AG09319 (cell line): ENCODE measurements around the gene SPTLC1.

Source experiments
- DNase-seq: peaks from one replicate; pipeline ENCODE4 v3.0.0-alpha.2; 2010; ENCODE audit warnings: low read depth; ENCODE audit errors: extremely low read depth
- TF ChIP-seq, protein P1 (sequence below): IDR thresholded peaks from 2 replicates; pipeline ENCODE4 v1.5.1; 2011; ENCODE audit warnings: low read depth, mild to moderate bottlenecking, inconsistent platforms, low read length, moderate library complexity

Gene SPTLC1

DNA sequence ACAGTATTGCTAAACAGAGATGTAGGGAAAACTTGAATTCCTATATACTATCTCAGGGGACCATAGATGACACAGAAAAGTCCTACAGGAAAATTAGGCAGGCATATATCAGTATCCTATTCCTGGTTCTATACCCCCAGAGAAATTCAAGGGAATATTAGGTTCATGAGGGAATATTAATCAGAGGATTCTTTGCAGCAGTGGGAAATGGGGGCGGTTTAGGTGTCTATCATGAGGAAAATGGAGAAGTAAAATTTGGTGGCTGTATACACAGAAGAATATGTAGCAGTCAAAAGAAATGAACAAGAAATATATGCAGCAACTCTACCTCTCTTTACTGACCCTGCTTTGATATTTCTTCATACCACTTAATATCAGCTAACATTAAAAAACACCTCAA is 20.0 kb downstream of the SPTLC1 start:
- TF ChIP-seq, protein P1, sequence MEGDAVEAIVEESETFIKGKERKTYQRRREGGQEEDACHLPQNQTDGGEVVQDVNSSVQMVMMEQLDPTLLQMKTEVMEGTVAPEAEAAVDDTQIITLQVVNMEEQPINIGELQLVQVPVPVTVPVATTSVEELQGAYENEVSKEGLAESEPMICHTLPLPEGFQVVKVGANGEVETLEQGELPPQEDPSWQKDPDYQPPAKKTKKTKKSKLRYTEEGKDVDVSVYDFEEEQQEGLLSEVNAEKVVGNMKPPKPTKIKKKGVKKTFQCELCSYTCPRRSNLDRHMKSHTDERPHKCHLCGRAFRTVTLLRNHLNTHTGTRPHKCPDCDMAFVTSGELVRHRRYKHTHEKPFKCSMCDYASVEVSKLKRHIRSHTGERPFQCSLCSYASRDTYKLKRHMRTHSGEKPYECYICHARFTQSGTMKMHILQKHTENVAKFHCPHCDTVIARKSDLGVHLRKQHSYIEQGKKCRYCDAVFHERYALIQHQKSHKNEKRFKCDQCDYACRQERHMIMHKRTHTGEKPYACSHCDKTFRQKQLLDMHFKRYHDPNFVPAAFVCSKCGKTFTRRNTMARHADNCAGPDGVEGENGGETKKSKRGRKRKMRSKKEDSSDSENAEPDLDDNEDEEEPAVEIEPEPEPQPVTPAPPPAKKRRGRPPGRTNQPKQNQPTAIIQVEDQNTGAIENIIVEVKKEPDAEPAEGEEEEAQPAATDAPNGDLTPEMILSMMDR, result no peak
- DNase-seq, result no peak

DNA sequence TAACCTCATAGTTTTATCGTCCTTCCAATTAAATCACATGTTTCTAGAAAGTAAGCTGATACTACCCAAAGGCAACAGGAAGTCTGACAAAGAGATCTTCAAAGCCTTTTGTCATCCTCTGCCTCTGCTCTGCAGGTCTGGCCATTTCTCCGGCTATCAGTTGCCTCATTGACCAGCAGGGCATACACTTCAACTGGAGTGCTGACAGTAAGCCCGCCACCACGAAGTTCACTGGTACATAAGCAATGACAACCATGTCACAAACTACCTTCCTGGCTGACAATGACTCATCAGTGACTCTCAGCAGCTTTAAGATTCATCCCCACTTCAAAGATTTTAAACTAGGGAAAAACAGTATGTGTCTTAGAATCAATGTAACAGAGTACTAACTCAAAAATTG is 20.6 kb downstream of the SPTLC1 start:
- DNase-seq, result no peak
- TF ChIP-seq, protein P1, result no peak

DNA sequence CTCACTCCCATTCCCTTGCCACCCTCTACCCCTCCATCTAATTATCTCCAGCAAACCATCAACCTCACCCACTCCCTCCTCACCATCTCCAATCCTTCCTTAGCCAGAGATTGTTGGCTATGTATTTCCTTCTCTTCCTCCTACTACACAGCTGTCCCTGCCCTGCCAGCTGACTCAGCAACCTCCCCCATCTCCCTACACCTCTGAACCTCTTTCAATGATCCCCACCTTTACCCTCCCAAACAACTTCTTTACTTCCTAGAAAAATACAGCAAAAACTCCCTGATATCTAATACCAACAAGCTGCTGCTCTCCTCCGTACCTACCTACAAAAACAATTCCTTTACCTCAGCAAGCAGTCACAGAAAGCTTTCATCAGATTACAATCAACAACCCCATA is 37.3 kb downstream of the SPTLC1 start:
- TF ChIP-seq, protein P1, result no peak
- no peak for DNase-seq

DNA sequence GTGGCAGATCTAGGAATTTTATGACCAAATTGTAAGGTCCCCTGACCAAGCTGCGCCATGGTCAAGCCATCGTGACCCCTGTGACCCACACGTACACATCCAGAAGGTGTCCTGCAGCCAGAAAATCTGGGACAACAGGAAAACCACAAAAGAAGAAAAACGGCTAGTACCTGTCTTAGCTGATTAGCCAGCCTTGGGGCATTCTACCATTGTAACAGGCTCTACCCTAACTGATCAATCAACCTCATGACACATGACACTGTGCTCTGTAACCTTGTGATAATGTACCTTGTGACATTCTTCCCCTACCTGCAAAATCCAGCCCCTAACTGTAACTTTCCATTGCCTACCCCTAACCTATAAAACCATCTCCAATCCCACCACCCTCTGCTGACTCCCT is 43.6 kb downstream of the SPTLC1 start:
- no peak for DNase-seq
- TF ChIP-seq, protein P1, result no peak

DNA sequence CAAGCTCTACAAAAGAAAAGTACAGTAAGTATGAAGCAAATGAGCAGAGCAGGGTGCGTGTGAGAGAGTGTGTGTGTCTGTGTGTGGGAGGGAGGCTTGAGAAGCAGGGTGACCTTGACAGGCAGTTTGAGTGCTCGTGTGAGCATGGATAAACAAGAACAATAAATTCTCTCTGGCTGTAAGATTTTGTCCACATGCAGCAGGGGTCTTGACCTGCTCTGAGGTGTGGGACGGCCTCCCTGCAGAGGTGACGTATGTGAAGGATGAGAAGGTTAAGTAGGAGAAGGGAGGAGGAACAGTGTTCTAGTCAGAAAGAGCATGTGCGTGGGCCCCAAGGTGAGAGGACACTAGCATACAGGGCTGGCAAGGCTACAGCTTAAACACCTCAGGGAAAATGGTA is 49.0 kb downstream of the SPTLC1 start:
- DNase-seq, result no peak
- TF ChIP-seq, protein P1, result no peak

DNA sequence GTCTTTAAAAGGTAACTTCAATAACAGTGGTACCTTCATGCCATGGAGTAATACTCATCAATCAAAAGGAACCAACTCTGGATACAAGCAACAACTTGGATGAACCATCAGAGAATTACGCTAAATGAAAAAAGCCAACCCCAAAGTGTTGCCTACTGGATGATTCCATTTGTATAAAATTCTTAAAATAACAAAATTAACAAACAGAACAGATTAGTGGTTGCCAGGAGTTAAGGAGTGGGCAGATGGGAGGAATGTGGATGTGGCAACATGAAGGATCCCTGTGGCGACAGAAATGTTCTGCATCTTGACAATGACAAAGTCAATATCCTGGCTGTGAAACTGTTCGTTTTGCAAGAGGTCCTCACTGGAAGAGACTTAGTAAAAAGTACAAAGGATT is 50.5 kb downstream of the SPTLC1 start:
- no peak for DNase-seq

DNA sequence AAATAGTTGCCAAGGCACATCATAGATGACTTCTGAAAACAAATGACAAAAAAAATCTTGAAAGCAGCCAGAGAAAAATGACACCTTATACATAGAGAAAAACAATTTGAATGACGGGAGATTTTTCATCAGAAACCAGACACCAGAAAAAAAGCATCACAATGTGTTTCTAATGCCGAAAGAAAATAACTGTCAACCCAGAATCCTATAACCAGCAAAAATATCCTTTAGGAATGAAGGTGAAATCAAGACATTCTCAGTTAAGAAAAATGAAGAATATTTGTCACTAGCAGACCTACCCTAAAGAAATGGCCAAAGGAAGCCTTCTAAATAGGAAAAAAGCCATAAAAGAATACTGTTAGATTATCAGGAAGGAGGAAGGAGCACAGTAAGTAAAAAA is 54.0 kb downstream of the SPTLC1 start:
- DNase-seq, result no peak
- TF ChIP-seq, protein P1, result no peak

More for the DNA sequence above, 50.5 kb downstream of the SPTLC1 start:
- TF ChIP-seq, protein P1, result no peak
